IPS-18c (cell line): ENCODE measurements around the gene OOEP.
"Not testable (repeated sequence)": the region's sequence is repeated elsewhere in the genome, so short reads cannot be mapped to it uniquely, and the experiment has no call there.

ENCODE experiments used
- H3K4me3 ChIP-seq: 2 replicates; pipeline ENCODE4 v1.7.0; 2013; ENCODE audit warnings: low read depth, mild to moderate bottlenecking, low read length, moderate library complexity; ENCODE audit not compliant: insufficient read depth
- H3K9me3 ChIP-seq: one replicate; pipeline ENCODE4 v1.6.1; 2013; ENCODE audit warnings: mild to moderate bottlenecking, low read length, moderate library complexity; ENCODE audit not compliant: control insufficient read depth, insufficient read depth

OOEP gene

GRCh38 chr6:73369563-73369962, at the start of gene OOEP:
Gene OOEP, minus strand, starts transcription at chr6:73369897. Its CDS starts 105 bp downstream, at chr6:73369792.
- H3K4me3 ChIP-seq: no peak within 1 kb of the TSS
- H3K9me3 ChIP-seq: peaks cover 4% of the 10 kb centered on the region

GRCh38 chr6:73418081-73418741, 48.5 kb upstream of the OOEP start:
- H3K9me3 ChIP-seq: no peaks in the 10 kb centered on the region
- no peak overlapping the region for H3K4me3 ChIP-seq

- H3K9me3 ChIP-seq: no peaks in the 10 kb centered on the region
- no peak overlapping the region for H3K4me3 ChIP-seq
Measured at GRCh38 chr6:73413102-73413501, 43.4 kb upstream of the OOEP start.

GRCh38 chr6:73409395-73409794, 39.7 kb upstream of the OOEP start:
- H3K4me3 ChIP-seq: no peak overlapping the region
- H3K9me3 ChIP-seq: no peaks in the 10 kb centered on the region

GRCh38 chr6:73400656-73401055, 31.0 kb upstream of the OOEP start:
- Histone ChIP-seq H3K9me3 (no peaks in the 10 kb centered on the region), H3K4me3 (no peak overlapping the region)

GRCh38 chr6:73395875-73396274, 26.2 kb upstream of the OOEP start:
- no peak overlapping the region for H3K4me3 ChIP-seq
- no peaks in the 10 kb centered on the region for H3K9me3 ChIP-seq

- Histone ChIP-seq H3K9me3 (no peaks in the 10 kb centered on the region), H3K4me3 (no peak within 1 kb of the TSS; the same call in 1 of the 2 replicates)
Measured at GRCh38 chr6:73394577-73395354, 25.1 kb upstream of the OOEP start, which contains the start of gene DDX43. Gene DDX43, plus strand, starts transcription at chr6:73394828. Its CDS starts 78 bp downstream, at chr6:73394906.

- no peak overlapping the region for H3K4me3 ChIP-seq
- no peaks in the 10 kb centered on the region for H3K9me3 ChIP-seq
Measured at GRCh38 chr6:73393278-73393677, 23.6 kb upstream of the OOEP start.

GRCh38 chr6:73392188-73392587, 22.5 kb upstream of the OOEP start:
- H3K9me3 ChIP-seq, H3K4me3 ChIP-seq: not testable (repeated sequence)

GRCh38 chr6:73391675-73392074, 22.0 kb upstream of the OOEP start:
- Histone ChIP-seq H3K9me3 (no peaks in the 10 kb centered on the region), H3K4me3 (no peak overlapping the region)

- Histone ChIP-seq H3K4me3 (no peak overlapping the region), H3K9me3 (no peaks in the 10 kb centered on the region)
Measured at GRCh38 chr6:73389854-73390253, 20.2 kb upstream of the OOEP start.

- peak overlapping the region; percentile 43 for H3K4me3 ChIP-seq
- H3K9me3 ChIP-seq: no peaks in the 10 kb centered on the region
Measured at GRCh38 chr6:73388800-73389512, 19.3 kb upstream of the OOEP start.

GRCh38 chr6:73388433-73388799, 18.7 kb upstream of the OOEP start:
- H3K4me3 ChIP-seq: peak overlapping the region; percentile 43; the same call in 1 of the 2 replicates

GRCh38 chr6:73382462-73383113, 12.9 kb upstream of the OOEP start:
- Histone ChIP-seq H3K9me3 (no peaks in the 10 kb centered on the region), H3K4me3 (no peak overlapping the region)

More at GRCh38 chr6:73388433-73388799, 18.7 kb upstream of the OOEP start:
- H3K9me3 ChIP-seq: no peaks in the 10 kb centered on the region

- H3K4me3 ChIP-seq, H3K9me3 ChIP-seq: not testable (repeated sequence)
Measured at GRCh38 chr6:73381531-73381930, 11.8 kb upstream of the OOEP start.

GRCh38 chr6:73377225-73377624, 7.5 kb upstream of the OOEP start:
- Histone ChIP-seq H3K4me3 (no peak overlapping the region), H3K9me3 (peaks cover 3% of the 10 kb centered on the region)

- Histone ChIP-seq H3K4me3 (no peak overlapping the region), H3K9me3 (peaks cover 4% of the 10 kb centered on the region)
Measured at GRCh38 chr6:73375216-73375615, 5.5 kb upstream of the OOEP start.
